Measurements from ENCODE around the gene FIGN. TPM values are rescaled to one million over a fixed set of nuclear protein-coding genes. Genes with fewer than 3 reads are reported as not detected.

FIGN gene
- total and polyA plus RNA-seq, 2 of the 4 experiments (the other 2 are of a cell fraction), result 0.77 to 0.90 TPM

- no peak overlapping the region for H2BK120ac ChIP-seq (ENCODE audit: low read depth, low read length)
- in situ Hi-C loops (cut with MboI; ENCODE audit: low sequenced_read_pairs) (no loop called here), intact Hi-C loops (cut with micrococcal nuclease) (no loop called here), dilution Hi-C loops (cut with HindIII; ENCODE audit: low sequenced_read_pairs, unreplicated experiment) (no loop called here)
- H3K4ac ChIP-seq (ENCODE audit: low read depth, low read length), result no peak overlapping the region
- BruUV-seq (replicated peaks), result no TSS peak
- no peak overlapping the region for H2BK15ac ChIP-seq (ENCODE audit: low read depth, low read length)
- H3K9ac ChIP-seq (ENCODE audit: low read depth, low read length), result no peak overlapping the region
- H3K9me3 ChIP-seq (ENCODE audit: control insufficient read depth, insufficient read depth, low read length), result no peaks in the 10 kb centered on the region
- no peak overlapping the region for H2BK5ac ChIP-seq (ENCODE audit: low read depth, low read length, poor library complexity, severe bottlenecking)
- ChIA-PET POLR2A (ENCODE audit: unreplicated experiment) (no interaction called here), CTCF (no interaction called here)
- H4K91ac ChIP-seq (ENCODE audit: insufficient read depth, low read depth, low read length), result no peak overlapping the region
- no peaks in the 10 kb centered on the region for H3K9me1 ChIP-seq (ENCODE audit: insufficient read depth, low read length)
- DNase-seq (no peak), ATAC-seq (ENCODE audit: low read depth) (no peak)
- no peak overlapping the region for H2AFZ ChIP-seq (replicated peaks; ENCODE audit: low read length, poor library complexity)
- no peaks in the 10 kb centered on the region for H3K79me1 ChIP-seq (ENCODE audit: low read depth in 1 of 2, low read length in 2 of 2)
- H3K27ac ChIP-seq (ENCODE audit: insufficient read depth, low read length), result no peak overlapping the region
- H3K4me1 ChIP-seq (ENCODE audit: control insufficient read depth, insufficient read depth, low read length), result no peaks in the 10 kb centered on the region
- no peak overlapping the region for H2BK20ac ChIP-seq (ENCODE audit: low read depth, low read length)
- H3K18ac ChIP-seq (ENCODE audit: low read depth, low read length), result no peak overlapping the region
- no peak overlapping the region for H3K4me3 ChIP-seq (ENCODE audit: insufficient read depth, low read depth, low read length)
- H3K14ac ChIP-seq (replicated peaks; ENCODE audit: low read depth, low read length), result no peak overlapping the region
- H4K8ac ChIP-seq (ENCODE audit: low read depth in 2 of 2, low read length in 2 of 2), result no peak overlapping the region
- H3K56ac ChIP-seq (ENCODE audit: extremely low read depth, insufficient read depth, low read length), result no peak overlapping the region
- no peak overlapping the region for H4K5ac ChIP-seq (ENCODE audit: low read depth, low read length)
- H3K23ac ChIP-seq (ENCODE audit: low read depth, low read length), result no peak overlapping the region
- WGBS, 2 experiments (ENCODE audit: extremely low coverage in 2 of 2, insufficient read length in 1 of 2), result no CpG with 5 or more reads among the region's 3 CpGs
- no peak overlapping the region for H2AK5ac ChIP-seq (ENCODE audit: low read depth, low read length)
- H3K4me2 ChIP-seq (ENCODE audit: low read depth, low read length), result no peak overlapping the region
- H3K36me3 ChIP-seq (ENCODE audit: control insufficient read depth, insufficient read depth, low read length), result no peaks in the 10 kb centered on the region
- TF ChIP-seq MXI1 (IDR thresholded peaks at IDR 0.05; ENCODE audit: borderline replicate concordance, low read depth, low read length) (no peak), FOS (IDR thresholded peaks at IDR 0.05; ENCODE audit: low read depth, low read length) (no peak), RCOR1 (IDR thresholded peaks at IDR 0.05; ENCODE audit: insufficient replicate concordance, low read length) (no peak), SMC3 (IDR thresholded peaks at IDR 0.05; ENCODE audit: low read depth, low read length) (no peak), RAD21 (IDR thresholded peaks at IDR 0.05; ENCODE audit: low read length) (no peak), POLR2A (IDR thresholded peaks at IDR 0.05; ENCODE audit: low read depth, low read length) (no peak), CEBPB (IDR thresholded peaks at IDR 0.05; ENCODE audit: low read depth, low read length) (no peak), BHLHE40 (IDR thresholded peaks at IDR 0.05; ENCODE audit: low read depth, low read length) (no peak), NFE2L2 (IDR thresholded peaks at IDR 0.05; ENCODE audit: low read depth, low read length) (no peak), RFX5 (IDR thresholded peaks at IDR 0.05; ENCODE audit: low read depth, low read length) (no peak), CTCF (conservative IDR thresholded peaks at IDR 0.05; ENCODE audit: low read depth, low read length) (no peak)
- H3K27me3 ChIP-seq (ENCODE audit: control insufficient read depth, insufficient read depth, low read length), result no peaks in the 10 kb centered on the region; the same call in 1 of the 2 replicates
- no peaks in the 10 kb centered on the region for H4K20me1 ChIP-seq (ENCODE audit: insufficient read depth, low read length)
- no peak overlapping the region for H2AK9ac ChIP-seq (replicated peaks; ENCODE audit: low read depth, low read length, poor library complexity)
These were observed 28.8 kb upstream of the FIGN start for GRCh38 chr2:163764566-163764965.

Measured in IMR-90 (cell line).